Epithelial cell of proximal tubule (primary cell): Measurements from ENCODE around the gene PRKAR2B. TPM values are rescaled to one million over a fixed set of nuclear protein-coding genes. Genes with fewer than 3 reads are reported as not detected.

Experiments
- DNase-seq: peaks from one replicate; pipeline ENCODE4 v3.0.0-alpha.2; 2011; ENCODE audit warnings: low read depth
- H3K4me3 ChIP-seq: 2 replicates; pipeline ENCODE4 v1.5.1; 2011; ENCODE audit warnings: low read depth, mild to moderate bottlenecking, low read length
- CTCF ChIP-seq: conservative IDR thresholded peaks from 2 replicates; pipeline ENCODE4 v1.5.1; 2012; ENCODE audit warnings: low read depth, mild to moderate bottlenecking, low read length
- total RNA-seq: library from RNA; depleted of rRNA; stranded (reverse); fragments of >200 nt; gene quantifications from 2 replicates; pipeline ENCODE4 v1.2.3, GENCODE V29; 2015

The PRKAR2B gene
- total RNA-seq, 1 donor from 2014 or later, result 5.2 TPM

- TF ChIP-seq CTCF, result no peak
- DNase-seq, result no peak
Observed at GRCh38 chr7:107209565-107209964, 165.1 kb downstream of the PRKAR2B start.

GRCh38 chr7:107210400-107210799 lies 165.9 kb downstream of the PRKAR2B start:
- H3K4me3 ChIP-seq, result no peak overlapping the region
- no peak for TF ChIP-seq CTCF
- DNase-seq, result no peak

More at GRCh38 chr7:107209565-107209964, 165.1 kb downstream of the PRKAR2B start:
- H3K4me3 ChIP-seq, result no peak overlapping the region

Other genes starting within 250 kb of the PRKAR2B start
- gene PIK3CG, start 179.4 kb upstream of the PRKAR2B start, total RNA-seq, result 0.23 and 0.36 TPM in 2 replicates
- 29.5 and 34.4 TPM in 2 replicates for gene HBP1, start 124.3 kb downstream of the PRKAR2B start, total RNA-seq